ENCODE results near the gene CDC42SE1. TPM values are rescaled to one million over a fixed set of nuclear protein-coding genes. Genes with fewer than 3 reads are reported as not detected.

Gene CDC42SE1
- total RNA-seq, 1 experiment from 2014 or later, result 76.3 TPM

DNA sequence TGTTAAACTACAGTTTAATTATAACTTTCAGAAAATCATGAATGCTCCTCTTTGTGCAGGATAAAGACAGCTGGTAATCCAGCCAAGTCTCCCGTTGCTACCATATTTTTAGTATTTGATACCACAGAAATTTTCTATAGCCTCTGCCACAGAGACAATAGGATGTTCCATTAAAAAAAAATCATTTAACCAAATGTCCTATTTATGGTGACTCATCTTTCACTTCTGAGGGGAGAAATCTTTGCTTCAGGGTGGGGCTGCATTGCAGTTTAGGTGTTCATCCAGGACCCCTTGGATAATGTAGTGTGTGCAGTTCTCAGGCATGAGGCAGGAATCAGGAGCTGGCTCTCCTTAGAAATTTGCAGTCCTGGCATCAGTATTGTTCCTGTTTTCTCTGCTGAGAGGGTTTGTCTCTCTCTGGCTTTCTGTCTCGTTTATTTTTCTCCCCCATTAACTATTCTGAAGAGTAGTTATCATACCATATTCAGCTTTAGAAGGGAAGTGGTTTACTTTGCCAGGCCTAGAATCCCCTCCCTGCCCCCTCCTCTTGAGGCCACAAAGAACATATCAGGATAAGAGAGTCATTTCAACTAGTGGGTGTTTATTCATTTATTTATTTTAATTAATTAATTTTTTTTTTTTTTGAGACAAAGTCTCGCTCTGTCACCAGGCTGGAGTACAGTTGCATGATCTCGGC is 48.1 kb downstream of the CDC42SE1 start (continued):
- TF ChIP-seq, protein P1, sequence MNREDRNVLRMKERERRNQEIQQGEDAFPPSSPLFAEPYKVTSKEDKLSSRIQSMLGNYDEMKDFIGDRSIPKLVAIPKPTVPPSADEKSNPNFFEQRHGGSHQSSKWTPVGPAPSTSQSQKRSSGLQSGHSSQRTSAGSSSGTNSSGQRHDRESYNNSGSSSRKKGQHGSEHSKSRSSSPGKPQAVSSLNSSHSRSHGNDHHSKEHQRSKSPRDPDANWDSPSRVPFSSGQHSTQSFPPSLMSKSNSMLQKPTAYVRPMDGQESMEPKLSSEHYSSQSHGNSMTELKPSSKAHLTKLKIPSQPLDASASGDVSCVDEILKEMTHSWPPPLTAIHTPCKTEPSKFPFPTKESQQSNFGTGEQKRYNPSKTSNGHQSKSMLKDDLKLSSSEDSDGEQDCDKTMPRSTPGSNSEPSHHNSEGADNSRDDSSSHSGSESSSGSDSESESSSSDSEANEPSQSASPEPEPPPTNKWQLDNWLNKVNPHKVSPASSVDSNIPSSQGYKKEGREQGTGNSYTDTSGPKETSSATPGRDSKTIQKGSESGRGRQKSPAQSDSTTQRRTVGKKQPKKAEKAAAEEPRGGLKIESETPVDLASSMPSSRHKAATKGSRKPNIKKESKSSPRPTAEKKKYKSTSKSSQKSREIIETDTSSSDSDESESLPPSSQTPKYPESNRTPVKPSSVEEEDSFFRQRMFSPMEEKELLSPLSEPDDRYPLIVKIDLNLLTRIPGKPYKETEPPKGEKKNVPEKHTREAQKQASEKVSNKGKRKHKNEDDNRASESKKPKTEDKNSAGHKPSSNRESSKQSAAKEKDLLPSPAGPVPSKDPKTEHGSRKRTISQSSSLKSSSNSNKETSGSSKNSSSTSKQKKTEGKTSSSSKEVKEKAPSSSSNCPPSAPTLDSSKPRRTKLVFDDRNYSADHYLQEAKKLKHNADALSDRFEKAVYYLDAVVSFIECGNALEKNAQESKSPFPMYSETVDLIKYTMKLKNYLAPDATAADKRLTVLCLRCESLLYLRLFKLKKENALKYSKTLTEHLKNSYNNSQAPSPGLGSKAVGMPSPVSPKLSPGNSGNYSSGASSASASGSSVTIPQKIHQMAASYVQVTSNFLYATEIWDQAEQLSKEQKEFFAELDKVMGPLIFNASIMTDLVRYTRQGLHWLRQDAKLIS (CRISPR knock-in tag; IDR thresholded peaks at IDR 0.05; ENCODE audit: borderline replicate concordance), result no peak
- no peak for TF ChIP-seq ZNF423 (CRISPR knock-in tag; IDR thresholded peaks at IDR 0.05)
- no peak for TF ChIP-seq NR2C2 (CRISPR knock-in tag; IDR thresholded peaks at IDR 0.05)
- TF ChIP-seq TCF7 (CRISPR knock-in tag; IDR thresholded peaks at IDR 0.05; ENCODE audit: low read depth), result no peak
- TF ChIP-seq, protein P2, sequence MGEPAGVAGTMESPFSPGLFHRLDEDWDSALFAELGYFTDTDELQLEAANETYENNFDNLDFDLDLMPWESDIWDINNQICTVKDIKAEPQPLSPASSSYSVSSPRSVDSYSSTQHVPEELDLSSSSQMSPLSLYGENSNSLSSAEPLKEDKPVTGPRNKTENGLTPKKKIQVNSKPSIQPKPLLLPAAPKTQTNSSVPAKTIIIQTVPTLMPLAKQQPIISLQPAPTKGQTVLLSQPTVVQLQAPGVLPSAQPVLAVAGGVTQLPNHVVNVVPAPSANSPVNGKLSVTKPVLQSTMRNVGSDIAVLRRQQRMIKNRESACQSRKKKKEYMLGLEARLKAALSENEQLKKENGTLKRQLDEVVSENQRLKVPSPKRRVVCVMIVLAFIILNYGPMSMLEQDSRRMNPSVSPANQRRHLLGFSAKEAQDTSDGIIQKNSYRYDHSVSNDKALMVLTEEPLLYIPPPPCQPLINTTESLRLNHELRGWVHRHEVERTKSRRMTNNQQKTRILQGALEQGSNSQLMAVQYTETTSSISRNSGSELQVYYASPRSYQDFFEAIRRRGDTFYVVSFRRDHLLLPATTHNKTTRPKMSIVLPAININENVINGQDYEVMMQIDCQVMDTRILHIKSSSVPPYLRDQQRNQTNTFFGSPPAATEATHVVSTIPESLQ (CRISPR knock-in tag; IDR thresholded peaks at IDR 0.05), result no peak
- no peak for TF ChIP-seq SMAD3 (CRISPR knock-in tag; IDR thresholded peaks at IDR 0.05; ENCODE audit: borderline replicate concordance)

- Mint-ChIP-seq H3K4me3 (no peak overlapping the region), H3K27ac (no peak overlapping the region), H3K36me3 (no peaks in the 10 kb centered on the region), H3K4me1 (peaks cover 34% of the 10 kb centered on the region), H3K27me3 (ENCODE audit: low read depth) (no peaks in the 10 kb centered on the region), H3K9me3 (no peaks in the 10 kb centered on the region)
- CTCF ChIA-PET, result no interaction called here
- TF ChIP-seq, protein P1 (CRISPR knock-in tag; IDR thresholded peaks at IDR 0.05; ENCODE audit: borderline replicate concordance), result no peak
- TF ChIP-seq NR2C2 (CRISPR knock-in tag; IDR thresholded peaks at IDR 0.05), result no peak
- TF ChIP-seq ZNF532 (CRISPR knock-in tag; IDR thresholded peaks at IDR 0.05; ENCODE audit: borderline replicate concordance), result no peak
- no peak for TF ChIP-seq GRHL2 (CRISPR knock-in tag; IDR thresholded peaks at IDR 0.05; ENCODE audit: insufficient replicate concordance, severe bottlenecking)
- no peak for TF ChIP-seq SMAD3 (CRISPR knock-in tag; IDR thresholded peaks at IDR 0.05; ENCODE audit: borderline replicate concordance)
- no peak for TF ChIP-seq NFE2L1 (CRISPR knock-in tag; IDR thresholded peaks at IDR 0.05)
- no peak for DNase-seq (ENCODE audit: low spot score)
- POLR2A ChIA-PET, result no interaction called here
- no peak for ATAC-seq
These were observed 49.1 kb downstream of the CDC42SE1 start for GRCh38 chr1:151010346-151010726.

Data from WTC11 (cell line).